KMS-11 (cell line): ENCODE results near the gene TMEM17.

Experiments used
- H2AFZ ChIP-seq: fragments of 200-600 bp; sonication (generic); 2 replicates; pipeline ENCODE4 v1.6.1; 2016; ENCODE audit warnings: antibody characterized with exemption, mixed run types, low read depth
- H3K27ac ChIP-seq: fragments of 200-600 bp; sonication (generic); 2 replicates; pipeline ENCODE4 v1.6.1; 2016; ENCODE audit warnings: mild to moderate bottlenecking, mixed run types
- H3K27me3 ChIP-seq: fragments of 200-600 bp; sonication (generic); 2 replicates; pipeline ENCODE4 v1.6.1; 2017; ENCODE audit warnings: mild to moderate bottlenecking, low read depth, mixed run types, moderate library complexity; ENCODE audit not compliant: insufficient read depth
- H3K36me3 ChIP-seq: fragments of 200-600 bp; sonication (generic); 2 replicates; pipeline ENCODE4 v1.6.1; 2017; ENCODE audit warnings: mild to moderate bottlenecking, mixed run types; ENCODE audit not compliant: insufficient read depth
- H3K4me1 ChIP-seq: fragments of 200-600 bp; sonication (generic); 2 replicates; pipeline ENCODE4 v1.6.1; 2016; ENCODE audit warnings: mild to moderate bottlenecking, low read depth, mixed run types; ENCODE audit not compliant: poor library complexity, severe bottlenecking
- H3K4me2 ChIP-seq: fragments of 200-600 bp; sonication (generic); 2 replicates; pipeline ENCODE4 v1.7.0; 2016; ENCODE audit warnings: mild to moderate bottlenecking, mixed run types
- H3K4me3 ChIP-seq: fragments of 200-600 bp; sonication (generic); IDR thresholded peaks from 2 replicates; pipeline ENCODE4 v1.6.1; 2017; ENCODE audit warnings: low read depth, low read length, mixed read lengths; ENCODE audit not compliant: insufficient read depth
- H3K79me2 ChIP-seq: fragments of 200-600 bp; sonication (generic); 2 replicates; pipeline ENCODE4 v1.6.1; 2016; ENCODE audit warnings: low read depth, mixed run types; ENCODE audit not compliant: insufficient read depth
- H3K9ac ChIP-seq: fragments of 200-600 bp; sonication (generic); 2 replicates; pipeline ENCODE4 v1.6.1; 2016; ENCODE audit warnings: mild to moderate bottlenecking, mixed run types
- H4K20me1 ChIP-seq: fragments of 200-600 bp; sonication (generic); 2 replicates; pipeline ENCODE4 v1.6.1; 2016; ENCODE audit warnings: mild to moderate bottlenecking, mixed run types; ENCODE audit not compliant: insufficient read depth
- CTCF ChIP-seq: fragments of 200-600 bp; sonication (generic); conservative IDR thresholded peaks from 2 replicates; pipeline ENCODE4 v1.6.1; 2017; ENCODE audit warnings: low read depth, mild to moderate bottlenecking, antibody characterized with exemption, low read length, moderate library complexity, mixed read lengths

Gene TMEM17

GRCh38 chr2:62545261-62545660 is 39.3 kb upstream of the TMEM17 start:
- H3K27ac ChIP-seq, result no peak overlapping the region
- H3K4me1 ChIP-seq, result no peaks in the 10 kb centered on the region
- no peak overlapping the region for H3K4me3 ChIP-seq
- no peak overlapping the region for H3K9ac ChIP-seq
- H3K36me3 ChIP-seq, result no peaks in the 10 kb centered on the region
- TF ChIP-seq CTCF, result no peak
- no peaks in the 10 kb centered on the region for H4K20me1 ChIP-seq
- no peak overlapping the region for H2AFZ ChIP-seq
- no peak overlapping the region for H3K4me2 ChIP-seq
- H3K79me2 ChIP-seq, result no peaks in the 10 kb centered on the region
- H3K27me3 ChIP-seq, result no peaks in the 10 kb centered on the region

- no peak for TF ChIP-seq CTCF
- no peaks in the 10 kb centered on the region for H3K79me2 ChIP-seq
- H3K36me3 ChIP-seq, result no peaks in the 10 kb centered on the region
- H3K9ac ChIP-seq, result no peak overlapping the region
- no peaks in the 10 kb centered on the region for H3K4me1 ChIP-seq
- no peak overlapping the region for H3K27ac ChIP-seq
- H3K4me2 ChIP-seq, result no peak overlapping the region
- H3K4me3 ChIP-seq, result no peak overlapping the region
- H3K27me3 ChIP-seq, result no peaks in the 10 kb centered on the region
- H4K20me1 ChIP-seq, result no peaks in the 10 kb centered on the region
- H2AFZ ChIP-seq, result no peak overlapping the region
These were observed 34.6 kb upstream of the TMEM17 start for GRCh38 chr2:62540408-62541168.

DNA sequence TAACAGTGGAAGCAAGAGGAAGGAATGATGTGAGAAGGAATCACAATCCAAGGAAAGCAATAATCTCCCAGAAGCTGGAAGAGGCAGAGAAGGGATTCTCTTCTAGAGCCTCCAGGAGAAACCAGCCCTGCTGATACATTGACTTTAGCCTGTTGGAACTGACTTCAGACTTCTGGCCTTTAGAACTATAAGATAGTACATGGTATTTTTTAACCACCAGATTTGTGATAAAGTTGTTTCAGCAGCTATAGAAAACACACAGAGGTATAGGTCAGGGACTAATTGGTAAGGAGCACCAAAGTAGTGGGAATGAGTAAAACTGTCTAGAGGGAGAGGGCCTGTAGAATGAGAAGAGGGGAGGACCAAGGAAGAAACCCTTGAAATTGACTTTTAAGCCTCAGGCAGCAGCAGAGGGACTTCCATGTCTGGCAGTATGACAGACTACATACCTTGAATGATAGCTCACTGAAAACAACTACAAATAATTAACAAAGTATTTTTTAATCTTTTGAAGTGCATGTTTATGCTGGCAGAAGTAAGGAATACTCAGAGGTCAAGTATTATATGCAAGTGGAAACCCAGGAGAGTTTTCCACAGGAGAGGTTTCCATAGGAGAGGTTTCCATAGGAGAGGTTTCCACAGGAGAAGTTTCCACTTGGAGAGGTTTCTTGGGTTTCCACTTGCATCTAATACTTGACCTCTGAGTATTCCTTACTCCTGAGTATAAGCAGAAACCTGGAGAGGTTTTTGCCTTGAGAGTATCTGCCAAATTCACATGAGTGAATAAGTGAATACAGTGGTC is 33.8 kb upstream of the TMEM17 start:
- Histone ChIP-seq H3K27ac (no peak overlapping the region), H3K4me3 (no peak overlapping the region), H3K9ac (no peak overlapping the region), H3K79me2 (no peaks in the 10 kb centered on the region), H3K4me1 (no peaks in the 10 kb centered on the region), H4K20me1 (no peaks in the 10 kb centered on the region), H3K4me2 (no peak overlapping the region), H3K27me3 (no peaks in the 10 kb centered on the region), H2AFZ (no peak overlapping the region), H3K36me3 (no peaks in the 10 kb centered on the region)
- TF ChIP-seq CTCF, result no peak

GRCh38 chr2:62538756-62539155 is 32.8 kb upstream of the TMEM17 start:
- H2AFZ ChIP-seq, result no peak overlapping the region
- no peak for TF ChIP-seq CTCF
- no peak overlapping the region for H3K9ac ChIP-seq
- H3K4me1 ChIP-seq, result no peaks in the 10 kb centered on the region
- no peak overlapping the region for H3K27ac ChIP-seq
- H4K20me1 ChIP-seq, result no peaks in the 10 kb centered on the region
- H3K27me3 ChIP-seq, result no peaks in the 10 kb centered on the region
- H3K4me3 ChIP-seq, result no peak overlapping the region
- H3K79me2 ChIP-seq, result no peaks in the 10 kb centered on the region
- no peaks in the 10 kb centered on the region for H3K36me3 ChIP-seq
- no peak overlapping the region for H3K4me2 ChIP-seq
